IPS-18c (cell line): ENCODE results near the gene PGGHG.
"Not testable (repeated sequence)": the region's sequence is repeated elsewhere in the genome, so short reads cannot be mapped to it uniquely, and the experiment has no call there.

Experiments
- H3K4me3 ChIP-seq: 2 replicates; pipeline ENCODE4 v1.7.0; 2013; ENCODE audit warnings: low read depth, mild to moderate bottlenecking, low read length, moderate library complexity; ENCODE audit not compliant: insufficient read depth
- H3K9me3 ChIP-seq: one replicate; pipeline ENCODE4 v1.6.1; 2013; ENCODE audit warnings: mild to moderate bottlenecking, low read length, moderate library complexity; ENCODE audit not compliant: control insufficient read depth, insufficient read depth

Gene PGGHG

DNA sequence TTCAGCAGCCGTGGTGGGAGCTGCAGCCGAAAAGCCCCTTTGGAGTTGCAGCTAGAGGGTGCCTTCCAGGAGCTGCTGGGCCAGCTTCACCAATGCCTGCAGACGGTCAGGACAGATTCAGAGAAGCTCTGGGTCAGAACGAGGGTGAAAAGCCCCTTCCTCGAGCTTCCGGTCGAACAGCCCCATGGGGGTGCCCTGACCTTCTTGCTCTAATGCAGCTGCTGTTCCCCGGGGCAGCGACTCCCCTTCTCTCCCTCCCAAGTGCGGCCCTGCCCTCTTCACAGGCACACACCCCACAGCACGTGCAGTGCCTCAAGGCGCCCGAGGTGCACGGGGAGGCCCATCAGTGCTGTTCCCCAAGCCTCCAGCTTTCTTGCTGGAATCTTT lies 41.4 kb downstream of the PGGHG start:
- Histone ChIP-seq H3K4me3 (no peak overlapping the region), H3K9me3 (no peaks in the 10 kb centered on the region)

DNA sequence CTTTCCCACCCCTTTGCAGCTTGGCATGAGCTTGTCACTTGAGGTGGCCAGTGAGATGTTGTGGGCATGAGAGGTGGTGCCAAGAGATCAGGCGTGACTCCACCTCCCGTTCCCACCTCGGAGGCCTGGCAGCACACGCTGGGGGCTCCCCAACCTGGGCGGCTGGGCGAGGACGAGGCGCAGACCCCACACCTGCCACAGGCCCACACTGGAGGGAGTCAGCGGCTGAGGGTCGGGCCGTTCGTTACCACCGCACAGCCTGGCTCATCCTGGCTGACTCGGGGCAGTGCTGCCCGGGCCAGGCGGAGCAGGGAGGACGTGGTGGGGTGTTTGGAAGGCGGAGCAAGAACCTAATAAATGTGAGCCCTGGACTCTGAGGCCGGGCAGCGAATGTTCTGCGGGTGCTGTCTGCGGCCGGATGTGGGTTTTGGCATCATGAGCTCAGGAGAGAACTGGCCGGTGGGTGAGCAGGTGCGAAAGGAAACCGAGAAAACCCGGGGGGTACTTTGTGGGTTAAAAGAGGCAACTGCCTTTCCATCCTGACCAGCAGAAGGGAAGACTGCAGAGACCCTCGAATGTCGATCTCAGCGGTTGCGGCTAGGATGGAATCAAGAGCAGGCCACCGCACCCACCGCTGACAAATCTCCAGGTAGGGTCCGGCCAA lies 41.9 kb downstream of the PGGHG start:
- H3K4me3 ChIP-seq, result no peak overlapping the region
- no peaks in the 10 kb centered on the region for H3K9me3 ChIP-seq

DNA sequence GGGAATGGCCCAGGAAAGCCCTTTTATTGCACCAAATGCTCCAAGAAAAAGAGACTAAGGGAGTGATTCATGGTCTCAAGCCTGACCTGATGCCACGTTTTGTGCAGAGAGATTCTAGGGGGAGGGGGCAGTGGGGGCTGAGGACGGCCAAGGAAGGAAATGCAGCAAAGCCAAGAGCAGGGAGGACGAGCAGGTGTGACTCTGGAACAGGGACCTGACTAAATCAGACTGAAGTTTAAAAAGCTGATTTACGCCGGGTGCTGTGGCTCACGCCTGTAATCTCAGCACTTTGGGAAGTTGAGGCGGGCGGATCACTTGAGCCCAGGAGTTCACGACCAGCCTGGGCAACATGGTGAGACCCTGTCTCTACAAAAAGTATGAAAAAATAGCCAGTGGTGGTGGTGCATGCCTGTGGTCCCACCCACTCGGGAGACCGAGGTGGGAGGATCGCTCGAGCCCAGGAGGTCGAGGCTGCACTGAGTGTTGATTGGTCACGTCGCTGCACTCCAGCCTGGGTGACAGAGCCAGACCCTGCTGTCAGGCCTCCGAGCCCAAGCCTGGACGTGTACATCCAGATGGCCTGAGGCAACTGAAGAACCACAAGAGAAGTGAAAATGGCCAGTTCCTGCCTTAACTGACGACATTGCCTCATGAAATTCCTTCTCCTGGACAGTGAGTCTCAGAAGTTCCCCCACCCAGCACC lies 42.6 kb downstream of the PGGHG start:
- no peaks in the 10 kb centered on the region for H3K9me3 ChIP-seq
- H3K4me3 ChIP-seq, result no peak overlapping the region

DNA sequence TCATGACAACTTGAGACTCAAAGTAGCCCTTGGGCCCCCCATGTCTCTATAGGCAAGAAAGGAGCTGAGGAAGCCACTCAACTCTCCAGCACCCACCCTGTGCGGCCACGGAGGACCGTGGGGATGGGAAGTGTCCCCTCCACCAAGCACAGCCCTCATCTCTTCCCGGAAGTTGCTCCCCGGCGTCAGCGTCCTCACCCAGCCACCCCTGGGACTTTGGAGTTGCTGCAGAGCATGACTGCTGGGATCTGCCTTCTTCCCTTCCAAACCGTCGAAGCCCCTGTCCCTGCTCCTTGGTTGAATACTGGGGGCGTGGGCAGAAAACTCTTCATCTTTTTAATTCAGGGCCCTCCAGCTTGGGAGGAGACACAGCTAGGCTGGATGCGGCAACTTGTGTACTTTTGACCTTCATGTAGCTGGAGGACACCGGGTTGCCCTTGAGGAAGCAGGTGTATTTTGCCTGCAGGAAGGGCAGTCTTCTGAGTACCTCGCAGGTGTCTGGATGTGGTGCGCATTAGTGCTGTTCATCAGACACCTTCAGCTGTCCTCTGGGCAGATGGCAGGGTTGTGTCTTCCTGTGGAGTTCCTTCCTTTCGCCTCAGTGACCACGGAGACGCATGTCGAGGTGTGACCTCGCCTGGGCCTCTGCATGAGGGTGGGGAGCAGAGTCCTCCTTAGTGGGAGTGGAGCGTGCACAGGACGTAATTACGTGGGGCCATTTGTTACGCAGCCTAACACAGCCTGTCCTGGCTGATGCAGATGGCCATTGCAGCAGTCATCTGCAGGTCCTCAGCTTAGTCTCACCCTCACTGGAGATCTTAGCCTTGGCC lies 43.9 kb downstream of the PGGHG start:
- Histone ChIP-seq H3K4me3 (no peak overlapping the region), H3K9me3 (no peaks in the 10 kb centered on the region)

DNA sequence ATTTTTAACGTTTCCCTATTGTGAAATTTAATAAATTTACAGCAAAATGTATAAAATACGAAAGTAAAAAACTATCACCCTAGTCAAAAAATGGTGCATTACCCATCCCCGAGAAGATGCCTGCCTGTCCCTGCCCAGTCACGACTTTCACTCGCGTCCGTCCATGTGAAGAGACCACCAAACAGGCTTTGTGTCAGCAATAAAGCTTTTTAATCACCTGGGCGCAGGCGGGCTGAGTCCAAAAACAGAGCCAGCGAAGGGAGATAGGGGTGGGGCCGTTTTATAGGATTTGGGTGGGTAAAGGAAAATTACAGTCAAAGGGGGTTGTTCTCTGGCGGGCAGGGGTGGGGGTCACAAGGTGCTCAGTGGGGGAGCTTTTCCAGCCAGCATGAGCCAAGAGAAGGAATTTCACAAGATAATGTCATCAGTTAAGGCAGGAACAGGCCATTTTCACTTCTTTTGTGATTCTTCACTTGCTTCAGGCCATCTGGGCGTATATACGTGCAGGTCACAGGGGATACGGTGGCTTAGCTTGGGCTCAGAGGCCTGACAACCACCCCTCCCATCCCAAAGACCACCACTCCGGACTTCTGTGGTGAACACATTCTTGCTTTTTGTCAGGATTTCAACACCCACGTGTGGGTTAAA lies 44.8 kb downstream of the PGGHG start:
- not testable (repeated sequence) for H3K4me3 ChIP-seq, H3K9me3 ChIP-seq

DNA sequence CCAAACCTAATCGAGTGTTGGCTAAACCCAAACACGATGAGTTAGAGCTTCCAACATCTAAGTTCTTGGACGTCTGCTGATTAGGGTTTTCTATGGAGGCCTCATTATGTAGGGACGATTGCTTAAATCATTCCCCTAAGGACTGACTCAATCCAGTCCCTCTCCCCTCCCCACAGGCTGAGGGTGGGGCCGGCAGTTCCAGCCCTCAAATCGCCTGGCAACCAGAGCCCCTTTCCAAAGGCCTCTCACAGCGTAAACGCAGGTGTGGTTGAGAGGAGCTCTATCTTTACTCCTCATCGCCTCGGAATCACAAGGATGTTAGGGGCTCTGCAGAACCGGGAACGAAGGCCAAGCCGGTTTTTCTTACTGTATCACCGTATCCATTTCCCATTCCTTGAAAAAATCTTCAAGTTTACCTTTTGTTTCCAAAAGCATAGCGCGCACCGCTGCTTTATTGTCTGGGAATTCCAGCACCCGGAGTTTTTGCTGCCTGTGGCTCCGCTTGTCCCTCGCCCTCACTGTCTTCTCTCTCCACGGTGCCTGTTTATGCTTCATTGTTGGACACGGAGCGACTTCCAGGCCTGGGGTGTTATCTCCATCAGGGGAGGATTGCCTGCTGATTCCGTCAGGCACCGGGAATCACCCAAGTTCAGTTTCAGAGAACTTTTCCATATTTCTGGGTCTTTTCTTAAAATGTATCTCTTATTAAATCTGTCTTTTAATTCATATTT lies 45.5 kb downstream of the PGGHG start:
- H3K4me3 ChIP-seq, result no peak overlapping the region; the same call in none of the 2 replicates
- H3K9me3 ChIP-seq, result no peaks in the 10 kb centered on the region

DNA sequence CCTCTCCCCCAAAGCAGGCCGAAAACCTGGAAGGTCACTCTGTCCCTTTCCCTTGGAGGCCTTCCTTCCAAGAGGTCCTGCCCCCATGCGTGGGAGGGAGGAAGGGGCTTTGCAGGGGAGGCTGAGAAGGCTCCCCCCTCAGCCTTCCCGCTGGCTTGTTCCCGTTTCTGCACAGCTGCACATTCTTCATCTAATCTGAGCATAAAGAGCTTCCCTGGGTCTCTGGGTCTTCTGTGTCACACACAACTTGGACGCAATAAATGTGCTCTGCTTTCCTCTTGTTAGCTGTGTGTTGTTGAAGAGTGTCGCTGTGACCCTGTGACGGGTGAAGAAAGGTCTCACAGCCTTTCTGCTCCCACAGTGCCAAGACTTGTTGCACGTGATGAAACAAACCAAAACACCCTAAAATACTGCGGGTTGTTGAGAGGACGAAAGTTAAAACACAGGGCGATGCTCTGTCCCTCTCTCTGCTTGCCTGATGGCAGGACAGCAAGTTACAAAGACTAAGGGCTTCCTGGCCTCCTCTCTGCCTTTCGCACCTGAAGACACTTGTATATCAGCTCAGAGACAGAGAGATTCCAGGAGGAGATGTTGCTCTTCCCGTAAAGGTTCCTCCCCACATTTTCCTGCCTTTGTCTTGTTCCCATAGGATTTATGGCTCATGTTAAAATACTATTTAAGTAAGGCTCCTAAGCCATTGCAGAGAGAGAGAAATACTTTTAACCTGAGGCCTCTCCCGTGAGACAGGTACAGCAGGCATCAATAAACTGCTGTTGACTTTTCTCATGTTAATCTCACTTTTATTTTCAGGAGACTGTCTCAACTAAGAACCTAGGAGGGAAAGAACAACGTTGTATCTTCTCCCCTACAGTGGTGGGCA lies 47.1 kb downstream of the PGGHG start:
- Histone ChIP-seq H3K9me3 (no peaks in the 10 kb centered on the region), H3K4me3 (no peak overlapping the region)

DNA sequence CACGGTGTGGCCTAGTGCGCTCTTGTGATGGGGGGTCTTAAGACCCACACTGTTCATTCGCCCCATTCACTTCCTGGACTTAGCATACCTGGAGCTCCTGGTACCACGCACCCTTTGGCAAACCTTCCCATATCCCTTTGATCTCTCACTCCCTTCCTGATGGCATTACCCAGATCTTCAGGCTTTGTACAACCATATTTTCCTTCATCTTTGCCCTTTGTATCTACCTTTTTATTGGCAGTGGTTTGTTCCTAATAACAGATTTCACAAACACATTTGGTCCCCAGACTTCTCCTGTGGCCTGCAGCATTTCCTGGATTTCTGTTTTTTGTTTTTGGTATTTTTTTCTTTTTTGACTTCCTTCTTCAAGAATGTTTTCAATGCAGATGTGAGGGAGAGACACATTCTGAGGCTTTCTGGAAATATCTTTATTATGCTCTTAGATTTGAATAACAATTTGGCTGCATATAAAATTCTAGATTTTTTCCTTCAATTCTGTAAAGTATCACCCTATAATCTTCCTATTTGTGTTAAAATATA lies 47.8 kb downstream of the PGGHG start:
- Histone ChIP-seq H3K9me3 (no peaks in the 10 kb centered on the region), H3K4me3 (no peak overlapping the region)

DNA sequence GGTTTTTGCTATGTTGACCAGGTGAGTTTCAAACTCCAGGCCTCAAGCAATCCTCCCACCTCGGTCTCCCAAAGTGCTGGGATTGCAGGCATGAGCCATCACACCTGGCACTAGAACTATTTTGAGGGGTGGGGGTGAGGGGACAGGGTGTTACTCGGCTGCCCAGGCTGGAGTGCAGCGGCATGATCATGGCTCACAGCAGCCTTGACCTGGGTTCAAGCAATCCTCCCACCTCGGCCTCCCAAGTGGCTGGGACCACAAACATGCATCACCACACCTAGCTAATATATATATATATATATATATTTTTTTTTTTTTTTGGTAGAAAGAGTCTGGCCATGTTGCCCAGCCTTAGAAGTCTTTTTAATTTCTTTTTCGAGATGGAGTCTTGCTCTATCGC lies 48.8 kb downstream of the PGGHG start:
- H3K9me3 ChIP-seq, result no peaks in the 10 kb centered on the region
- no peak overlapping the region for H3K4me3 ChIP-seq

DNA sequence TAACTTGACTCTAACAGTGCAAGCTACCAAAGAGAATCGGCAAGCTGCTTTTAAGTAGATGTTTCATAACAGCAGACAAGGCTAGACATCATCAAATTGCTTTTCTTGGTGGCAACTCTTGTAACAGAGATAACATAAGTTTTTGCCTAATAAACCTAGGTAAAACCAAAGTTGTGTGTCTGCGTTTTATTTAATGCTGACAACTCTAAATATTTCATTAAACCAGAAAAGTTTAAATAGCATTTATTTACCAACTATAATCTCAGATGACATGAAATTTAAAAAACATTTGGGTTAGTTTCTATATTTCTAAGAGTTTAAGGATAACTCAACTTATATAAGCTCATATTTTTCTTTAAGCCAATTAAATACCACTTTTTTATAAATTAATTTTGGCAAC lies 51.0 kb downstream of the PGGHG start:
- H3K9me3 ChIP-seq, result no peaks in the 10 kb centered on the region
- no peak overlapping the region for H3K4me3 ChIP-seq

DNA sequence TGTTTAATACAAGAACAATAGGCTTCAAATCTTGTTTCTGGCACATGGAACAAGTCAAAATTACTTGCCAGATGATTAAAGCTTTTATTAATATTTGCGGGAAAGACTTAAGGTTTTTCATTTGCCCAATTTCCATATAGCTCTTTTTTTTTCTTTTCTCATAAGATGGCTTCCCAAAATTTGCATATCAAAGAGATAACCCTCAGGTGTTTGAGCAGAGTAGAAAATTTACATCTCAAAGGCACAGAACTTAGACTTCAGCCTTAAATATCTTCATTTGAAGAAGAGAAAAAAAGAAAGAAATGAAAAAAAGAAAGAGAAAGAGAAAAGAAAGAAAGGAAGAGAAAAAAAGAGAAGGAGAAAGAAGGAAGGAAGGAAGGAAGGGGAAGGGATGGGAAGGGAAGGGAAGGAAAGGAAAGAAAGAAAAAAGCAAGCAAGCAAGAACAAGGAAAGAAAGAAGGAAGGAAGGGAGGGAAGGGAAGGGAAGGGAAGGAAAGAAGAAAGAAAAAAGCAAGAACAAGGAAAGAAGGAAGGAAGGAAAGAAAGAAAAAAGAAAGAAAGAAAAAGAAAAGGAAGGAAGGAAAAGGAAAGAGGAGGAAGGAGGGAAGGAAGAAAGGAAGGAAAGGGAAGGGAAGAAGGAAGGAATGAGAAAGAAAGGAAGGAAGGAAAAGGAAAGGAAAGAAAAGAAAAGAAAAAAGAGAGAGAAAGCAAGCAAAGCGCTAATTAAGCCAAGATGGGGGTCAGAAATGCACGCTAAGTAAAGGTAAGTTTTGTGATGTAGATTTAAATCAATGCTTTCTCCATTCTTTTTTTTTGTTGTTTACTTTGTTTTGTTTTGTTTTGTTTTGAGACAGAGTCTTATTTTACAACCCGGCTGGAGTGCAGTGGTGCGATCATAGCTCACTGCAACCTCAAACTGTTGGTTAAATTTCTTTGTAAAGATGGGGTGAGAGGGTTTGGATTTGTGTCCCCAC lies 51.9 kb downstream of the PGGHG start:
- Histone ChIP-seq H3K9me3 (no peaks in the 10 kb centered on the region), H3K4me3 (no peak overlapping the region)

DNA sequence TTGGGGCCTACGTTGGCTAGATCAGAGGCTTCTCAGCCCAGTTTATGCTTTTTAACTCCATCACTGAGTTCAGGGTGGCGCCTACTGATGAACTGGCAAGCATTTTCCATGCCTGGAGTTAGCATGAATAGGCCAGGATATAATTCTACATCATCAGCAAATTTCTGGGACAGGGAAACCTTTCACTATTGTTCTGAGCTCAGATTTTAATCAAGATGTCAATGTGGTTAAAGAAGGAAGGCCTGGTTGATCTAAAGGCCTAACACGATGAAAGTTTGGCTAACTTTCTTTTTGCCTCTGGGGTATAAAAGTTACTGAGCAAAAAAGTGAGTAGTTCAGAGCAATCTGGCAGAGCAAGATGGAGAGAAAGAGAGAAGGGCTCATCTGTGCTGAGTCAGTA lies 53.4 kb downstream of the PGGHG start:
- Histone ChIP-seq H3K4me3 (no peak overlapping the region), H3K9me3 (no peaks in the 10 kb centered on the region)

DNA sequence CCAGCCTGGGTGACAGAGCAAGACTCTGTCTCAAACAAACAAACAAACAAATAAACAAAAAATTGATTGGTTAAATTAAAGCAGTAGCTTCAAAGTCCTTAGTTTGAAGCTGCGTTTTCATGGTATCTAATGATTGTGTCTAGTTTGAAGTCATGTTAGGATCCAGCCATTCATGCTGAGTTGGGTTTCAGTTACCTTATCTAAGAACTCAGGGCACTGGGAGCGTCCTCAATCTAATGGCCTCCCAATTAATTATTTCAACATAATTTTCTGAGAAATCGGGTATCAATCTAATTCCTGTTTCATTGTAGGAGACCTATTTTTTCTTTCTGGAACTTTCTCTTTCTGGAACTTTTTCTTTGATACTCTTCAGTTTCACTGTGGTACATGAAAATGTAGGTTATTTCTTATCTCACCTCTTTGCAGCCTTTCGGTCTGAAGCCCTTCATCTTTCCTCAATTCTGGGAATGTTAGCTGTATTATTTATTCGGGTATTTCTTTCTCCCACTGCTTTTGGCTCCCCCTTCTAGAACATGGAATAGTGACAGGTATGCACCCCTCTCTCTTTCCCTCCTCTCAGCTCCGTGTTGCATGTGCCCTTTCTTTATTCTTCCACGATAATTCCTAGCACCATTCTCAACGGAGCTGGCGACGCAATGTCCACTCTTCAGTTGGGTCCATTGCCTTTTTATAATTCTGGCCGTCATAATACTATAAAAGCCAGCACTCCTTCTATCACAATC lies 56.1 kb downstream of the PGGHG start:
- Histone ChIP-seq H3K9me3 (no peaks in the 10 kb centered on the region), H3K4me3 (no peak overlapping the region)
